ENCODE data around the gene MED12. TPM values are rescaled to one million over a fixed set of nuclear protein-coding genes. Genes with fewer than 3 reads are reported as not detected.

Gene MED12
- total and polyA plus RNA-seq, 2 donors (not counting 1 experiment from before 2014, with no cell fraction given) = 6.4 to 33.2 TPM

GRCh38 chrX:71082124-71082647 is 36.2 kb upstream of the MED12 start:
- Histone ChIP-seq H3K79me2 (ENCODE audit: control insufficient read depth, insufficient read depth, low read length) (no peaks in the 10 kb centered on the region), H3K4me3 (replicated peaks in 1 of 4; ENCODE audit: control extremely low read depth in 1 of 4, insufficient read depth in 1 of 4, low read depth in 3 of 4, low read length in 4 of 4) (no peak overlapping the region), H4K20me1 (ENCODE audit: control insufficient read depth, extremely low read depth, insufficient read depth, low read length) (no peaks in the 10 kb centered on the region), H3K9ac (ENCODE audit: insufficient read depth, low read length) (no peak overlapping the region), H3K27me3 (ENCODE audit: control insufficient read depth, insufficient read depth, low read length) (no peaks in the 10 kb centered on the region), H3K27ac (ENCODE audit: insufficient read depth, low read length) (no peak overlapping the region), H2AFZ (ENCODE audit: low read length) (no peak overlapping the region), H3K36me3 (ENCODE audit: control insufficient read depth, insufficient read depth, low read length) (no peaks in the 10 kb centered on the region), H3K9me3 (ENCODE audit: control insufficient read depth, insufficient read depth, low read depth, low read length) (no peaks in the 10 kb centered on the region), H3K4me1 (ENCODE audit: control insufficient read depth, extremely low read depth, insufficient read depth, low read length) (no peaks in the 10 kb centered on the region), H3K4me2 (ENCODE audit: extremely low read depth, insufficient read depth, low read length) (no peak overlapping the region)
- TF ChIP-seq, protein P1, sequence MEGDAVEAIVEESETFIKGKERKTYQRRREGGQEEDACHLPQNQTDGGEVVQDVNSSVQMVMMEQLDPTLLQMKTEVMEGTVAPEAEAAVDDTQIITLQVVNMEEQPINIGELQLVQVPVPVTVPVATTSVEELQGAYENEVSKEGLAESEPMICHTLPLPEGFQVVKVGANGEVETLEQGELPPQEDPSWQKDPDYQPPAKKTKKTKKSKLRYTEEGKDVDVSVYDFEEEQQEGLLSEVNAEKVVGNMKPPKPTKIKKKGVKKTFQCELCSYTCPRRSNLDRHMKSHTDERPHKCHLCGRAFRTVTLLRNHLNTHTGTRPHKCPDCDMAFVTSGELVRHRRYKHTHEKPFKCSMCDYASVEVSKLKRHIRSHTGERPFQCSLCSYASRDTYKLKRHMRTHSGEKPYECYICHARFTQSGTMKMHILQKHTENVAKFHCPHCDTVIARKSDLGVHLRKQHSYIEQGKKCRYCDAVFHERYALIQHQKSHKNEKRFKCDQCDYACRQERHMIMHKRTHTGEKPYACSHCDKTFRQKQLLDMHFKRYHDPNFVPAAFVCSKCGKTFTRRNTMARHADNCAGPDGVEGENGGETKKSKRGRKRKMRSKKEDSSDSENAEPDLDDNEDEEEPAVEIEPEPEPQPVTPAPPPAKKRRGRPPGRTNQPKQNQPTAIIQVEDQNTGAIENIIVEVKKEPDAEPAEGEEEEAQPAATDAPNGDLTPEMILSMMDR (conservative IDR thresholded peaks at IDR 0.05 in 1 of 2, IDR thresholded peaks at IDR 0.05 in 1 of 2; ENCODE audit: low read depth in 1 of 2, low read length in 2 of 2) = no peak
- TF ChIP-seq EZH2 (IDR thresholded peaks at IDR 0.05; ENCODE audit: low read length, missing control alignments) = no peak
- DNase-seq (ENCODE audit: low read depth in 2 of 2) = no peak

GRCh38 chrX:71082822-71083221 is 35.6 kb upstream of the MED12 start:
- TF ChIP-seq EZH2 (IDR thresholded peaks at IDR 0.05; ENCODE audit: low read length, missing control alignments) = no peak
- TF ChIP-seq, protein P1 (conservative IDR thresholded peaks at IDR 0.05 in 1 of 2, IDR thresholded peaks at IDR 0.05 in 1 of 2; ENCODE audit: low read depth in 1 of 2, low read length in 2 of 2) = no peak
- peak in 1 of 2 donors; percentile 17 for DNase-seq (ENCODE audit: low read depth in 2 of 2)
- H4K20me1 ChIP-seq (ENCODE audit: control insufficient read depth, extremely low read depth, insufficient read depth, low read length) = no peaks in the 10 kb centered on the region

GRCh38 chrX:71085900-71086299 is 32.5 kb upstream of the MED12 start:
- H2AFZ ChIP-seq (ENCODE audit: low read length) = no peak overlapping the region
- no peaks in the 10 kb centered on the region for H3K27me3 ChIP-seq (ENCODE audit: control insufficient read depth, insufficient read depth, low read length)
- no peaks in the 10 kb centered on the region for H3K36me3 ChIP-seq (ENCODE audit: control insufficient read depth, insufficient read depth, low read length)
- H3K79me2 ChIP-seq (ENCODE audit: control insufficient read depth, insufficient read depth, low read length) = no peaks in the 10 kb centered on the region
- no peaks in the 10 kb centered on the region for H3K9me3 ChIP-seq (ENCODE audit: control insufficient read depth, insufficient read depth, low read depth, low read length)
- no peak overlapping the region for H3K4me2 ChIP-seq (ENCODE audit: extremely low read depth, insufficient read depth, low read length)
- no peak overlapping the region for H3K9ac ChIP-seq (ENCODE audit: insufficient read depth, low read length)
- no peak overlapping the region for H3K27ac ChIP-seq (ENCODE audit: insufficient read depth, low read length)
- DNase-seq (ENCODE audit: low read depth in 2 of 2) = no peak
- H4K20me1 ChIP-seq (ENCODE audit: control insufficient read depth, extremely low read depth, insufficient read depth, low read length) = no peaks in the 10 kb centered on the region
- no peak overlapping the region for H3K4me3 ChIP-seq (replicated peaks in 1 of 4; ENCODE audit: control extremely low read depth in 1 of 4, insufficient read depth in 1 of 4, low read depth in 3 of 4, low read length in 4 of 4)
- TF ChIP-seq, protein P1 (conservative IDR thresholded peaks at IDR 0.05 in 1 of 2, IDR thresholded peaks at IDR 0.05 in 1 of 2; ENCODE audit: low read depth in 1 of 2, low read length in 2 of 2) = no peak
- H3K4me1 ChIP-seq (ENCODE audit: control insufficient read depth, extremely low read depth, insufficient read depth, low read length) = no peaks in the 10 kb centered on the region

More at GRCh38 chrX:71082822-71083221, 35.6 kb upstream of the MED12 start:
- Histone ChIP-seq H3K9me3 (ENCODE audit: control insufficient read depth, insufficient read depth, low read depth, low read length) (no peaks in the 10 kb centered on the region), H3K4me2 (ENCODE audit: extremely low read depth, insufficient read depth, low read length) (no peak overlapping the region), H3K79me2 (ENCODE audit: control insufficient read depth, insufficient read depth, low read length) (no peaks in the 10 kb centered on the region), H3K27ac (ENCODE audit: insufficient read depth, low read length) (no peak overlapping the region), H3K9ac (ENCODE audit: insufficient read depth, low read length) (no peak overlapping the region), H3K4me1 (ENCODE audit: control insufficient read depth, extremely low read depth, insufficient read depth, low read length) (no peaks in the 10 kb centered on the region), H3K36me3 (ENCODE audit: control insufficient read depth, insufficient read depth, low read length) (no peaks in the 10 kb centered on the region), H3K27me3 (ENCODE audit: control insufficient read depth, insufficient read depth, low read length) (no peaks in the 10 kb centered on the region), H3K4me3 (replicated peaks in 1 of 4; ENCODE audit: control extremely low read depth in 1 of 4, insufficient read depth in 1 of 4, low read depth in 3 of 4, low read length in 4 of 4) (no peak overlapping the region), H2AFZ (ENCODE audit: low read length) (no peak overlapping the region)

Measured in fibroblast of lung (primary cell).